HG02938 (cell line): ENCODE data around the gene SERPINA10.
"Not testable (repeated sequence)": the region's sequence is repeated elsewhere in the genome, so short reads cannot be mapped to it uniquely, and the experiment has no call there.

Experiments used
- ATAC-seq: cut with Tn5 transposase; IDR thresholded peaks from one replicate; pipeline ENCODE4 v1.9.1; 2021; ENCODE audit warnings: mild to moderate bottlenecking, moderate library complexity; ENCODE audit not compliant: unreplicated experiment

SERPINA10 gene

GRCh38 chr14:94313991-94314655 lies 21.1 kb upstream of the SERPINA10 start:
- ATAC-seq: no peak

GRCh38 chr14:94312481-94313246 lies 19.6 kb upstream of the SERPINA10 start:
- ATAC-seq: no peak

GRCh38 chr14:94310248-94310647 lies 17.2 kb upstream of the SERPINA10 start:
- ATAC-seq: no peak

- no peak for ATAC-seq
Measured at GRCh38 chr14:94309721-94310120, 16.7 kb upstream of the SERPINA10 start.

- no peak for ATAC-seq
Measured at GRCh38 chr14:94307410-94307992, 14.4 kb upstream of the SERPINA10 start.

GRCh38 chr14:94306047-94306978 lies 13.2 kb upstream of the SERPINA10 start:
- no peak for ATAC-seq

- no peak for ATAC-seq
Measured at GRCh38 chr14:94305620-94306019, 12.6 kb upstream of the SERPINA10 start.

GRCh38 chr14:94304243-94304642 lies 11.2 kb upstream of the SERPINA10 start:
- no peak for ATAC-seq

GRCh38 chr14:94303111-94303510 lies 10.0 kb upstream of the SERPINA10 start:
- no peak for ATAC-seq

- no peak for ATAC-seq
Measured at GRCh38 chr14:94298130-94298529, 5.1 kb upstream of the SERPINA10 start.

GRCh38 chr14:94296181-94296545 lies 3.1 kb upstream of the SERPINA10 start:
- not testable (repeated sequence) for ATAC-seq

GRCh38 chr14:94295360-94296180 lies 2.5 kb upstream of the SERPINA10 start:
- no peak for ATAC-seq

- no peak for ATAC-seq
Measured at GRCh38 chr14:94293578-94293924, 483 bp upstream of the SERPINA10 start.

GRCh38 chr14:94292526-94292871 lies 569 bp downstream of the SERPINA10 start:
- no peak for ATAC-seq

- no peak for ATAC-seq
Measured at GRCh38 chr14:94291906-94292525, 1.1 kb downstream of the SERPINA10 start.

GRCh38 chr14:94291159-94291905 lies 1.7 kb downstream of the SERPINA10 start:
- ATAC-seq: no peak

GRCh38 chr14:94290197-94290596 lies 2.9 kb downstream of the SERPINA10 start:
- no peak for ATAC-seq

- no peak for ATAC-seq
Measured at GRCh38 chr14:94288610-94289465, 4.2 kb downstream of the SERPINA10 start.
